COLO668 (cell line): ENCODE results near the gene OR12D2.
"Not testable (repeated sequence)": the region's sequence is repeated elsewhere in the genome, so short reads cannot be mapped to it uniquely, and the experiment has no call there.

Source experiments
- DNase-seq: peaks from one replicate; lab custom pipeline; 2025; ENCODE audit not compliant: unreplicated experiment; lab: John Stamatoyannopoulos, UW

The OR12D2 gene

GRCh38 chr6:29395331-29395730 is at the start of gene OR12D2:
TSS of gene OR12D2 (plus strand) at chr6:29395631. CDS start at chr6:29396700, 1,069 bp downstream.
- no peak for DNase-seq

DNA sequence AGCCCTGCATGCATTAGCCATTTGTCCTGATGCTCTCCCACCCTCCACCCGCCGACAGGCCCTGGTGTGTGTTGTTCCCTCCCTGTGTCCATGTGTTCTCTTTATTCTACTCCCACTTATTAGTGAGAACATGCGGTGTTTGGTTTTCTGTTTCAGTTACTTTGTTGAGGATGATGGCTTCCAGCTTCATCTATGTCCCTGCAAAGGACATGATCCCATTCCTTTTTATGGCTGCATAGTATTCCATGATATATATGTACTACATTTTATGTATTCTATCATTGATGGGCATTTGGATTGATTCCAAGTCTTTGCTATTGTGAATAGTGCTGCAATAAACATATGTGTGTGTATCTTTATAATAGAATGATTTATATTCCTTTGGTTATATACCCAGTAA is 46.1 kb upstream of the OR12D2 start:
- not testable (repeated sequence) for DNase-seq

GRCh38 chr6:29354980-29355379 is 40.5 kb upstream of the OR12D2 start:
- DNase-seq = no peak

DNA sequence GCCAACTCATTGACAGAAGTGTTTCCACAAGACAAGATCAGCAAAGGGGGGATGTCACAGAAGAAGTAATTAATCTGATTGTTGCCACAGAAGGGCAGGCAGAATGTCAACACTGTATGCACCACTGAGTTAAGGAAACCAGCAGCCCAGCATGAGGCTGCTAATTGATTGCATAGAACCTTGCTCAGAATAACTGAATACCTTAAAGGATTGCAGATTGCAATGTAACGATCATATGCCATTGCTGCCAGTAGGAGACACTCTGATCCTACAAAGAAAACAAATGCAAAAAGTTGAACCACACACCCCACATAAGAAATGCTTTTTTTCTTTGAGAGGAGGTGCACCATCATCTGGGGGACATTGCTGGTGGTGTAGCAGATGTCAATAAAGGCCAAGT is 39.8 kb upstream of the OR12D2 start:
- DNase-seq = no peak

DNA sequence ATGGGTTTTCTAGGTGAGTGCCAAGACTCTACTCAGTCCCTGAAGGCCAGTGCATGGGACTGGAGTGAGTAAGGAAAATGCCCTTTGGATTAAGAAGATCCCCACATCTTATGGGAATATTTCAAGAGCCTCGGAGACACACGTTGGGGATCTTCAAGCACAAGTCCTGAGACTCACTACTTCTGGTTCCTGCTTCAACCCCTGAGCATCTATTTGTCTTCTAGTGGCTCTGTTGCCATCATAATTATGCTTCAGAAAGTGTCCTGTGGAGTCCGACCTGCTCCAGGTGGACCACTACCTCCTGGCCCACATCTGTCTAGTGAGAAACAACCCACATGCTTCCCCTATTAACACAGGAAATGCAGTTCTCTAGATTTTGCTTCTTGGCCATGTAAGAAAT is 26.7 kb upstream of the OR12D2 start, which contains the start of gene OR5V1:
TSS of gene OR5V1 (minus strand) at position 101 of the 400 bp plus-strand sequence. CDS start 12,670 bp downstream, outside the sequence.
- no peak for DNase-seq

- no peak for DNase-seq
Measured at GRCh38 chr6:29375191-29375590, 20.2 kb upstream of the OR12D2 start, which contains the start of gene OR12D3. TSS of gene OR12D3 (minus strand) at chr6:29375291. CDS start at chr6:29375287, 4 bp downstream.

DNA sequence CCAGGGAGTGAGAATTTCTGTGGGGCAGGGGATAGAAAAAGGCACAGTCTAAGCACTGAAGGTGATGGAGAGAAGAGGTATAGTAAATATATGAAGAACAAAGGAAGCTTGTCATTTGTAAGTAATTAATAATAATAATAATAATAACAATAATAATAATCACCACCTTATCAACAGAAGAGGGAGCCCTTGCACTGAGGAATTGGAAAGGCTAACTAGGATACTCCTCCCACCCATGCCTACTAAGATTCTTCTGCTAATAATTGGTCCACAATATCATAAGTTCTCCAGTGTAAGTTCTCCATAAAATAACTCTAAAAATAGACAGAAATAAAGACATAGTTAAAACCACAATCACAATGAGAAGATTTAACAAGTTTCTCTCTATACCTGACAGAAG is 19.4 kb upstream of the OR12D2 start:
- no peak for DNase-seq

- DNase-seq = no peak
Measured at GRCh38 chr6:29388533-29388932, 6.9 kb upstream of the OR12D2 start.

DNA sequence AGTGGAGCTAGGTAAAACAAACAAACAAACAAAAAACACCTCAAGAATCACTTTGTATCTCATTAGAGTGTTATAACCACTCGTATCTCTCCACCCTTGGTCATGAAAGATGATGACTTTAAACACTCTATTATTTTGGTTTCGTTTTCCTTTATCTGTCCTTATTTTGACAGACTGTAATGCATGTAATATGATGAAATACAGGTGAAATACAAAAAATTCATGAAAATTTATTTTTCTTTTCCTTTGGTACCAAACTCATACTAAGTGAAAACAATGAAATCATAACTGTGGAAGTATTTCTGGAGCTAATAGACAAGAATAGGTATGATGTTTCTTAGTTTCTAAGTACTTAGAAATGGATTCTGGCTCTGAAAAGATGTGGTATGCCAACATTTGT is 4.1 kb downstream of the OR12D2 start:
- no peak for DNase-seq

GRCh38 chr6:29403801-29404200 is 8.4 kb downstream of the OR12D2 start:
- DNase-seq = no peak

DNA sequence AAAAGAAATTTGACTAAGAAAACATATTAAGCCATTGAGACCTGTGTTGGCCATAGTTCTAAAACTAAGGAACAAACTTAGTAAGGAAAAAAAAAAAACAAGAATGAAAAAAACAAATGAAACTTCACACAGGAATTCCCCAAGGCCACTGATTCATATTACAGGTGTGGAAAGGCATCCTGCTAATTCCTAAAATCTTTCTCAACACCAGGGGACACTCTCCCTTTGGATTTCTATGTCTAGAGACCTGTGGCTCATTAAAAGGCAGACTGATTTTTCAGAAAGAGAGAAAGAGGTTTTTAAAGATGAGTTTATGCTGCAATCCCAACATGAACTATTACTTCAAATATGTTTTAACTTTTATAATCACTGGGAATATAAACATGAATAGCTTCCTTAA is 19.2 kb downstream of the OR12D2 start, which contains the start of gene OR12D1:
TSS of gene OR12D1 (plus strand) at position 341 of the 400 bp plus-strand sequence.
- no peak for DNase-seq

GRCh38 chr6:29419516-29419915 is 24.1 kb downstream of the OR12D2 start:
- DNase-seq = no peak

DNA sequence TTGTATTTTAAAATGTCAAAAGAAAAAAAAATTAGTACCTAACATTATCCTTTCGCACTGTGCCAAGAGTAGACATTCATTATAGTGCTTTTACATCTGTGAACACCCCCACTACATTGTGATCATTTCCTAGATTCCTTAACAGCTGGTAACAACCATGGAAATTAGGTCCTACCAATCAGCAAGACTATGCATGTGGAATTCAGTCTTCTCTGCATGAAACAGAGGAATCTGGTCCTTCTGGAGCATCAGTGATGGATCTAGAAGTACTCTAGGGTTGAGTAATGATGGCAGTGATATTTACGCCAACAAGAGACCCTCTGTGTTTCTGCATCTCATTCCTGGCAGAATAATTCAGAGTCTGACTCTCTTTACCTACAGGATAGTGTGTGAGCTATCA is 28.7 kb downstream of the OR12D2 start:
- no peak for DNase-seq

DNA sequence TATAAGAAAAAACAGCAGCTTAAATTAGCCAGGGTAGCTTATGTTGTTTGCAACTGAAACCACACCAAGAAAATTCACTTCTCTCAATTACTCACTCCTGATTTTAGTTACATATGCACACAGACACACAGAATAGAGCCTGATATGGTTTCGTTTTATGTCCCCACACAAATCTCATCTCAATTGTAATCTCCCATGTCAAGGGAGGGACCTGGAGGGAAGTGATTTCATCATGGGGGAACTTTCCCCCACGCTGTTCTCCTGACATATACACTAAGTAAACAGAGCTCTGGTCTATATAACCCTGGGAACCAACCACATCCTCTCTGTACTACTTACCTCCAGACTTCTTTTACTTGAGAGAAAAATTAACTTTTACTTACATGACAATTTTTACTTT is 29.1 kb downstream of the OR12D2 start:
- no peak for DNase-seq

DNA sequence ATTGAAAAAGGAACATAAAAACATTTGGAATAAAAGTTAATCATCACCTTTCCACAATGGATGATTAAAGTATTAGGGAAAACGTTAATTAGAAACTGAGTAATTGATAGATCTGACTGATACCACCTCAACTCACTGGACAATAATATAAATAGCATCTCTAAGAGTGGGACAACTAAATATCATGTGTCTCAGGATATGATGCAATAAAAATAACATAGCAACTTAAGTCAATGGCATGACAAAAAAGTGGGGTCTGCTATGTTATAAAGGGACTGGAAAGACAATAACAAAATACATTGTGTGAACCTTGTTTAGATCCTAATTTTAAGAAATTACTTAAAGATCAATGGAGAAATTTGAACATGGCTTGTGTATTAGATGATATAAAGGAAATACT is 29.6 kb downstream of the OR12D2 start:
- no peak for DNase-seq

DNA sequence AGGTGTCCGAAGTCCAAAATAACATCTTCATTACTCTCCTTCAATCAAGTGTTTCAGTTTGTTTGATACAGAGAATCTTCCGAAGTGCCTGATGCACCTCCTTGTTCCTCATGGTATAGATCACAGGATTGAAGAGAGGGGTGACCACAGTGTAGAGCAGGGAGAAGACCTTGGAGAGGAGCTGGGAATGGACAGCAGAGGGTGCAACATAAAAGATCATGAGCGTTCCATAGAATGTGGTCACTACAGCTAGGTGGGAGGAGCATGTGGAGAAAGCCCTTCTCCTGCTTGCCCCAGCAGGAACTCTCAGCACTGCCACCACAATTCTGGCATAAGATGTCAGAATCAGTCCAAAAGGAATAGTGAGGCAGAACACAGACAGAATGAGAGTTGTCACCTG is 31.2 kb downstream of the OR12D2 start:
- DNase-seq = no peak

DNA sequence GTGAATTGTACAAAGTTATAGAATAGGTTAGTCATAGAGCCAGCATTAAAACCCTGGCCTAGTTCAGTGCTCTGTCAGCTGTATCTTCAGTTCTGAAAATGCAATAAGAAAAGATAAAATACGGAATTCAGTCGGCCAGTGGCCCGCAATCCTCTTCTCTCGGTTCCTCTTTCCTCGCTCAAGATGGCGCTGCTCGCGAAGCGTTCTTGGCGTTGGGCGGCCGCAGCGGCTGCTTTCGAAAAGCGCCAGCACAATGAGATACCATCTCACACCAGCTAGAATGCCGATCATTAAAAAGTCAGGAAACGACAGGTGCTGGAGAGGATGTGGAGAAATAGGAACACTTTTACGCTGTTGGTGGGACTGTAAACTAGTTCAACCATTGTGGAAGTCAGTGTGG is 41.3 kb downstream of the OR12D2 start:
- not testable (repeated sequence) for DNase-seq

GRCh38 chr6:29439006-29439405 is 43.6 kb downstream of the OR12D2 start, which contains the start of gene OR10C1:
TSS of gene OR10C1 (plus strand) at chr6:29439306. CDS start at chr6:29440016, 710 bp downstream.
- no peak for DNase-seq

GRCh38 chr6:29442719-29443118 is 47.3 kb downstream of the OR12D2 start:
- DNase-seq = no peak

GRCh38 chr6:29444031-29444430 is 48.6 kb downstream of the OR12D2 start:
- not testable (repeated sequence) for DNase-seq
